Measurements from ENCODE around the gene ACTL8.

- no peak for TF ChIP-seq CTCF (IDR thresholded peaks at IDR 0.05; ENCODE audit: low read depth, low read length, poor library complexity, severe bottlenecking)
- TF ChIP-seq EZH2phosphoT487 (IDR thresholded peaks at IDR 0.05; ENCODE audit: borderline replicate concordance, low read length) = no peak
Measured at GRCh38 chr1:17847111-17847510, 92.0 kb downstream of the ACTL8 start.
